GM21526 (cell line): ENCODE data around the gene LIN52.
"Not testable (repeated sequence)": the region's sequence is repeated elsewhere in the genome, so short reads cannot be mapped to it uniquely, and the experiment has no call there.

Experiments
- ATAC-seq: cut with Tn5 transposase; IDR thresholded peaks from one replicate; pipeline ENCODE4 v1.9.1; 2021; ENCODE audit warnings: moderate library complexity; ENCODE audit not compliant: unreplicated experiment, low FRiP score

Gene LIN52

GRCh38 chr14:74105381-74105780, 20.6 kb downstream of the LIN52 start:
- ATAC-seq, result no peak

- ATAC-seq, result no peak
Measured at GRCh38 chr14:74109369-74109768, 24.6 kb downstream of the LIN52 start.

GRCh38 chr14:74111395-74112216, 26.9 kb downstream of the LIN52 start:
- ATAC-seq, result not testable (repeated sequence)

DNA sequence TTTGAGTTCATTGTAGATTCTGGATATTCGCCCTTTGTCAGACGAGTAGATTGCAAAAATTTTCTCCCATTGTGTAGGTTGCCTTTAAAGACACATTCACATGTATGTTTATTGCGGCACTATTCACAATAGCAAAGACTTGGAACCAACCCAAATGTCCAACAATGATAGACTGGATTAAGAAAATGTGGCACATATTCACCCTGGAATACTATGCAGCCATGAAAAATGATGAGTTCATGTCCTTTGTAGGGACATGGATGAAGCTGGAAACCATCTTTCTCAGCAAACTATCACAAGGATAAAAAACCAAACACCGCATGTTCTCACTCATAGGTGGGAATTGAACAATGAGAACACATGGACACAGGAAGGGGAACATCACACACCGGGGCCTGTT, 40.7 kb downstream of the LIN52 start:
- ATAC-seq, result not testable (repeated sequence)

DNA sequence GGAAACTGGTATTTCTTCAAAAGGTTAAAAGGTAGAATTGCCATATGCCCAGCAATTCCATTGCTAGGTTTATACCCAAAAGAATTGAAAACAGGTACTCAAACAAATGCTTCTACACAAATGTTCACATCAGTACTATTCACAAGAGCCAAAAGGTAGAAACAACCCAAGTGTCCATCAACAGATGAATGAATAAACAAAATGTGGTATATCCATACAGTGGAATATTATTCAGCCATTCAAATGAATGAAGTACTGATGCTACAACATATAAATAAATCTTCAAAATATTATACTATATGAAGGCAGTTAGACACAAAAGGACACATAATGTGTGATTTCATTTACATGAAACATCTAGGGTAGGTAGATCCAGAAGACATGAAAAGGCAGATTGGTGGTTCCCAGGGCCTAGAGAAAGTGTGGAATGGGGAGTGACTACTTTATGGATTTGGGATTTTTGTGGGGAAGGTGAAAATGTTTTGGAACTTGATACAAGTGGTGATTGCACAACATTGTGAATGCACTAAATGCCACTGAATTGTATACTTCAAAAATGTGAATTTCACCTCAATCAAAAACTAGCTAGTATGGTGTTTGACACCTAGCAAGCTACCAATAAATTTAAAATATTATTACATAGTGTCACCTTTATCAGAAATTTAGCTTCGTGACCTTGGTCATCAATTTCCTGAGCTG, 41.7 kb downstream of the LIN52 start:
- no peak for ATAC-seq

DNA sequence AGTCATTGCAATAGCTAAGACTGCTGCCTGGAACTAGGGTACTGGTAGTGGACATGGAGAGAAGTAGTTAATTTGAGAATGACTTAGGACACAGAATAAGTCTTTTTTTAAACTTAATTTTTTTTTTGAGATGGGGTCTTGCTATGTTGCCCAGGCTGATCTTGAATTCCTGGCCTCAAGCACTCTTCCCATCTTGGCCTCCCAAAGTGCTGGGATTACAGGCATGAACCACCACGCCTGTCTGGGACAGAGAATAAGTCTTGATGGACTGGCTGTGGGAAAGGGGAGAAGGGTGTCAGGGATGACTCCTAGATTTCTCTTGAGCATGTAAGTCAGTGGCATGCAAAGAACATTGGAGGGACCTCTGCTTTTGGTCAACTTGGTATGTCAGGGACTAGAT, 42.9 kb downstream of the LIN52 start:
- ATAC-seq, result no peak

- no peak for ATAC-seq
Measured at GRCh38 chr14:74133833-74134481, 49.2 kb downstream of the LIN52 start.

GRCh38 chr14:74134484-74134883, 49.7 kb downstream of the LIN52 start:
- ATAC-seq, result no peak

DNA sequence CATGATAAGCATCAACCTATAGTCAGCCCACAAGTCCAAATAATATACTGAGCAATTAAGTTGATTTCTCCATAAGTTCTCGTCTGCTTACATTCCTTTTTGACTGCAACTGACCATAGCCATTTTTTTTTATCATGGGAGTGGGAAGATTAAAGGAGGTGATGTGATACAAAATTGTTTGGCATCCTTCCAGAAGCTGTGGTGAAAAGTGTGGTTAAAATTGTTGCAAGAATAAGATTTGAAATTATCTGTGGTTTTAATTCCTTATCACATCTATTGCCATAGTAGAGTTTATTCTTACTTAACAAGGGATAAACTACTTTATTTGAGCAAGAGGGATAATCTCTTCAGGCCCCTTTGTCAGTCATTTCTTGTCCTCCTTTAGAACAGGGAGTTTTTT, 50.7 kb downstream of the LIN52 start:
- no peak for ATAC-seq

DNA sequence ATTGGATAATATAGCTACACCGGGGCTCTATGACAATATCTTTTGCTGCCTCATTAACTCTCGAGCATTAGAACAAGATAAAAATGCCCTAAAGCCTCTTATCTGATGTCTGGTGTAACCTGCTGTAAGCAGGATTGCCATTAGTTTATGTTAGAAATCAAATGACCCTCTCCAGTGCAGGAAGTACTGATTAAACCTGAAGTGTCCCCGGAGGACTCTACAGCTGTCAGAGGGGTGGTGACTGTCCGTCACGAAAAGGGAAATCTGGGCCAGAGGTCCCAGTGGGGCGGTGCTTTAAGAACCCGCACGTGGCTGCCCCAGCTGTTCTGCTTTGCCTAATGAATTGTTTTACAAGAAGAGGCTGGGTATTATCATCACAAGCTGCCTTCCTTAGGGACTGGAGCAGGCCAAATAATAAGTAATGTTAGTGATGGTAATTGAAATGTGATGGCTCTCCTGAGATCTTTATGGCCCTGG, 55.7 kb downstream of the LIN52 start:
- no peak for ATAC-seq

DNA sequence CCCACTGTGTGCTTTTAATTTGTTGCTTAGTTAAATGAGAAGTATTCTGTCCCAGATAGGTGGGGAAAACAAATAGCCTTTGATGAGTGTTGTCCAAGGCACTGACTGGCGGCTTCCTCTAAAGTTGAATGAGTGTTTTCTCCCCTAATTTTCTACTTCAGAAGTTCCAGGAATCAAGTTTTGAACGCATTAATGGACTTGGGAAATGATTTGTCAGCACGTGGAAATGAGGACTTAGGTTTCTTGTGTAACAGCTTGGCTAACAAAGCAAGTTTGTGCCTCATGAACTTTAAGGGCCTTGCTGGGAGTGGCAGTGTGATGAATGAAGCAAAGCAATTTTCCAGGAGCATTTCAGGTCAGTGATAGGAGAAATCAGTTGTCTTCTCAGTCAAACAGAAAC, 56.9 kb downstream of the LIN52 start:
- no peak for ATAC-seq

DNA sequence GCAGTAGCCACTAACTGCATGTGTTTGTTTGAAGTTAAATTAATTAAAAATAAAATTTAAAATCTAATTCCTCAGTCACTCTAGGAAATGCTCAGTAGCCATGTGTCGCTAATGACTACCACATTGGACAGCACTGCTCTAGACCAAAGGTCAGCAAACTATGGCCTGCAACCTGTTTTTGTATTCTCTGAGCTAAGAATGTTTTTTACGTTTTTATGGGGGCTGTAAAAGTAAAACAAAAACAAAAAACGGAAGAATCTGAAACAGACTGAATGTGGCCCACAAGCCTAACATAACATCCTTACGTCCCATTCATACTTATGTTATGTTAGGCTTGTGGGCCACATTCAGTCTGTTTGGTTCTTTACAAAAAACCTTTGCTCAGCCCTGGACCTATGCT, 57.8 kb downstream of the LIN52 start:
- ATAC-seq, result no peak

GRCh38 chr14:74144789-74145188, 60.0 kb downstream of the LIN52 start:
- ATAC-seq, result no peak

- ATAC-seq, result no peak
Measured at GRCh38 chr14:74147571-74147970, 62.8 kb downstream of the LIN52 start.

- ATAC-seq, result no peak
Measured at GRCh38 chr14:74148705-74149104, 63.9 kb downstream of the LIN52 start.

DNA sequence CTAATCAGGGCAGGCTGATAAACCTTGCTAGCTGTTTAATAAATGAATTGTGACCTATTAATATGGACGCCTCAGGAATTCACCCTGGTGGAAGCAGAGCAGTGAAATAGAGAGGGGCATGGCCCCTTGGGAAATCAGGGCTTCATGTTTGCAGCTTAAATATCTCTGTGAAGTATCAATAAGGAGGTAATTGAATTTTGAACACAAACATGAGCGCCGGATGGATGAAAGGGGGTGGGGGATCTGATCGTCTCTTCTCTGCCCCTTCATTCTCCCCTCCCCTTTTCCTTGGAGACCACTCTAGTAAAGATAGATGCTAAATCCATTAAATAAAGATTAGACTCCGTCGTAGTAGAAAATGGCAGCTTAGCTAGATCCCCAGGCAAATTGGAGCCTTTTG, 70.5 kb downstream of the LIN52 start:
- no peak for ATAC-seq

GRCh38 chr14:74155749-74156148, 71.0 kb downstream of the LIN52 start:
- no peak for ATAC-seq

DNA sequence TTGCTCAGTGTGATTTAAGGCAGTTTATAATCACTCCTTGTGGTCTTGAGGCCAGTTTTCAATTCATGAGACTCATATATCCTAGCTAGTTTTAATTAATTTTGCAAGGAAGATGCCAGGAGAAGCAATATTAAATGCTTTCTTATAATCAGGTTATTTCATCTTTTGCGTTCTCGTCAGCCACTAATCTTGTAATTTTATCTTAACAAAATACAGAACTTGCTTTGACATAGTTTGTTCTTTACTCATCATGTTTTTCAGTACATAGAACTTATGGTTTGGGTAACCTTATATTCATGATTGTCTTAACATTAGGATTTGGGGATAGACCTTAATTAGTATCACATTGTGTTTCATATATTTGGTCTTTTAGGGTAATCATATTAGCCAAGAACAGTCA, 76.0 kb downstream of the LIN52 start:
- no peak for ATAC-seq

DNA sequence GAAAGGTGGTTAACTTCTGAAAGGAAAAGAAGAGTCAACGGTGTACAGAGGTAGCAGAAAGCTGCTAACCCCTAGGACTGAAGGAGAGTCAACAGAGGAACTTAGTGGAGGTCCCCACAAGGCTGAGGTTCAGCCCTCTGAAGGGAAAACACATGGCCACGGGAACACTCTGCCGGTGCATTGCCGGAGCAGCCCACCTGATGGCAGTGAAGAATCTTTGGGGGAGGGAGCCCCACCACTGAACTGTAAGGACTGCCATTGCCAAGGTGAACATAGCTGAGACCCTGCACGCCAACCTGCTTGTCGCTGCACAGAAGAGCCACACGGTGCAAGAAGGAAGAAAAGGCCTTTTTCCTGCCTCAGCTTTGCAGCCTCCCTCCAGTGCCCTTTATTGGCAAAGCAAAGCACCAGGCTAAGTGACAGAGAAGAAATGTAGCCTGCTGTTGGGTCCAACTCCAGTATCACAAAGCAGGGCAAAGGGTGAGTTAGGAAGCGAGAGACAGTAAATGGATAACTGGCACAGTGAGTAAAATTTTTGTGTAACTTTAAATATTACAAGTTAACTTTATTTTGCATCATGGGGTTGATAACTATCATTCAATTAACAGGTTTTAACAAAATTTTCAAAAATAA, 76.9 kb downstream of the LIN52 start:
- no peak for ATAC-seq

GRCh38 chr14:74169906-74170305, 85.2 kb downstream of the LIN52 start:
- ATAC-seq, result no peak

- no peak for ATAC-seq
Measured at GRCh38 chr14:74176400-74176793, 91.6 kb downstream of the LIN52 start.
